SHP77 (cell line): Measurements from ENCODE around the gene PITPNC1.

Experiments used
- DNase-seq, 2 experiments: peaks; one replicate each; lab custom pipeline; 2025; lab: John Stamatoyannopoulos, UW

The PITPNC1 gene

DNA sequence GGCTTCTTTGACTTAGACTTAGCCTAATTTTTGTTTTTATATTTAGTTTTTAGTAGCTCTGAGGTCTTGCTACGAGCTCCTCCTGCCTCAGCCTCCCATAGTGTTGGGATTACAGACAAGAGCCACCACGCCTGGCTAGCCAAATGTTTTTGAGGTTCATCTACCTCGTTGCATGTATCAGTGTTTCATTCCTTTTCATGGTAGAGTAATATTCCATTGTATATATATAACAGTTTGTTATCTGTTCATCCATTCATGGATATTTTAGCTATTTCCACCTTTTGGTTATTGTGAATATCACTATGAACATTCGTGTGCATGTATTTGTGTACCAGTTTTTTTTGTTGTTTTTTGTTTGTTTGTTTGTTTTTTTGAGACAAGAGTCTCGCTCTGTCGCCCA, 352.8 kb downstream of the PITPNC1 start:
- DNase-seq: no peak

- DNase-seq: no peak
Observed at GRCh38 chr17:67730731-67731130, 353.6 kb downstream of the PITPNC1 start.

DNA sequence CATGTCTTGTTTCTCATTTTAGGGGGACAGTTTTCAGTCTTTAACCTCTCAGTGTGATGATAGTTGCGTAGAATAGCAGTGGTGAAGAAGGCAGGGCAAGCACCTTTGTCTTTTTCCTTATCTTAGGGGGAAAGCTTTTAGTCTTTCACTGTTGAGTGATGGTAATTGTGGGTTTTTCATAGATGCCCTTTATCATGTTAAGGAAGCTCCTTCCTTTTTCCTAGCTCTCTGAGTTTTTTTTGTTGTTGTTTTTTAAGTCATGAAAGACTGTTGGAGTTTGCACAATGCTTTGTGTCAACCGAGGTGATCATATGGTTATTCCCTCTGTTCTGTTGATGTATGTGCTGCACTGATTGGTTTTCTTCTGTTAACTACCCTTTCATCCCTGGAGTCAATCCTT, 356.4 kb downstream of the PITPNC1 start:
- DNase-seq: no peak

GRCh38 chr17:67737145-67737544, 360.1 kb downstream of the PITPNC1 start:
- DNase-seq: no peak

- DNase-seq: no peak
Observed at GRCh38 chr17:67742025-67742424, 364.9 kb downstream of the PITPNC1 start.
